Epithelial cell of umbilical artery (primary cell): ENCODE results near the gene FERMT1. TPM values are rescaled to one million over a fixed set of nuclear protein-coding genes. Genes with fewer than 3 reads are reported as not detected.

ENCODE experiments used
- total RNA-seq: library from RNA; depleted of rRNA; stranded (reverse); fragments of >200 nt; gene quantifications from 2 replicates; pipeline ENCODE4 v1.2.3, GENCODE V29; 2014

The FERMT1 gene
- 0.65 and 1.7 TPM in 2 replicates for total RNA-seq

GRCh38 chr20:6122873-6123648 is at the start of gene FERMT1:
Gene FERMT1 (minus strand): TSS chr20:6123030. CDS start chr20:6119554, 3,476 bp downstream.

GRCh38 chr20:6053776-6054688 is 68.8 kb downstream of the FERMT1 start, which contains the start of gene LRRN4:
Gene LRRN4 (minus strand): TSS chr20:6054060. CDS start chr20:6052799, 1,261 bp downstream.

Other genes with a start within 250 kb of the FERMT1 start
- gene CHGB, start 211.5 kb downstream of the FERMT1 start, total RNA-seq, result not detected in 2 replicates
- gene TRMT6, start 172.5 kb downstream of the FERMT1 start, total RNA-seq, result 8.4 and 8.7 TPM in 2 replicates
- 10.1 and 17.0 TPM in 2 replicates for gene MCM8, start 172.4 kb downstream of the FERMT1 start, total RNA-seq
- gene CRLS1, start 116.9 kb downstream of the FERMT1 start, total RNA-seq, result 29.6 and 52.3 TPM in 2 replicates
- gene LRRN4, start 69.0 kb downstream of the FERMT1 start, total RNA-seq, result not detected in 2 replicates